Measurements from ENCODE around the gene NADK. TPM values are rescaled to one million over a fixed set of nuclear protein-coding genes. Genes with fewer than 3 reads are reported as not detected.
"Not testable (repeated sequence)": the region's sequence is repeated elsewhere in the genome, so short reads cannot be mapped to it uniquely, and the experiment has no call there.

NADK gene
- total and polyA plus RNA-seq, 2 donors (not counting 1 experiment from before 2014, with no cell fraction given), result 149 to 184 TPM

DNA sequence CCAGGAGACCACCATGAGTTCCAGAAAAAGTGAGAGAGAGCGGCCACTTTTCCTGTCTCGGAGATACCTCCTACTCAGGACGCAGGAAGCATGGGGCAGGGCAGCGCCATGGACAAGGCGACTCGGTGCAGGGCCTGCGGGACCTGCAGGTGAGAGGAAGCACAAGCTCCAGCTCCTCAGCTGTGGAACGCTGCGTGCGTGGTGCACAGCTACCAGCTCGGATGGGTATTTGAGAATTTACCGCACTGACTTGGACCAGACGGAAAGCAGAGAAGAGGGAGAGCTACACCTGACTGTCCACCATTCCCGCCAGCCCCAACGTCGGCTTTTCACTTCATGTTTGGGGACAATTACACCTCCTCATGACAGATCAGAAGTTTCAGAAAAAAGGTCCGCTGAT lies 45.9 kb downstream of the NADK start:
- H3K9ac ChIP-seq (ENCODE audit: low read length), result no peak overlapping the region
- Mint-ChIP-seq H3K27ac (no peak overlapping the region), H3K9me3 (ENCODE audit: insufficient read depth) (no peaks in the 10 kb centered on the region), H3K4me3 (no peak overlapping the region), H3K4me1 (no peaks in the 10 kb centered on the region), H3K27me3 (no peaks in the 10 kb centered on the region)
- 97% methylated on average over 13 of the region's 17 CpGs for WGBS (ENCODE audit: insufficient coverage)
- no peaks in the 10 kb centered on the region for H3K9me3 ChIP-seq (ENCODE audit: control extremely low read depth in 1 of 3, control insufficient read depth in 2 of 3, insufficient read depth in 1 of 3, low read length in 2 of 3)
- no peak overlapping the region for H3K4me2 ChIP-seq (replicated peaks; ENCODE audit: low read depth, low read length, poor library complexity, severe bottlenecking)
- H3K27ac ChIP-seq (ENCODE audit: low read length in 2 of 2), result no peak overlapping the region
- H3K4me3 ChIP-seq (ENCODE audit: control extremely low read depth in 1 of 5, extremely low read depth in 1 of 5, insufficient read depth in 1 of 5, low read depth in 2 of 5, low read length in 4 of 5), result no peak overlapping the region
- POLR2A ChIA-PET, result interaction anchor here (0.8 kb wide), 1 partner anchor 61 kb away, joined by 10 read pairs; no protein-coding TSS in a partner anchor
- H2AFZ ChIP-seq (ENCODE audit: insufficient read depth, low read depth, low read length, poor library complexity, severe bottlenecking), result no peak overlapping the region
- H3K79me2 ChIP-seq (ENCODE audit: control insufficient read depth, insufficient read depth, low read length), result peaks cover 14% of the 10 kb centered on the region
- DNase-seq (no peak), ATAC-seq (ENCODE audit: low read depth) (no peak)
- no peaks in the 10 kb centered on the region for H3K27me3 ChIP-seq (replicated peaks in 1 of 4; ENCODE audit: control extremely low read depth in 1 of 4, control insufficient read depth in 3 of 4, insufficient read depth in 4 of 4, low read length in 3 of 4)
- no peak for TF ChIP-seq EZH2 (IDR thresholded peaks at IDR 0.05; ENCODE audit: borderline replicate concordance, insufficient read depth, low read depth, low read length, poor library complexity, severe bottlenecking)
- H3K36me3 ChIP-seq (replicated peaks in 1 of 2; ENCODE audit: control extremely low read depth in 1 of 2, control insufficient read depth in 1 of 2, extremely low read depth in 1 of 2, insufficient read depth in 2 of 2, low read length in 1 of 2), result peaks cover 0 to 23% of the 10 kb centered on the region in 2 experiments
- intact Hi-C loops (cut with micrococcal nuclease), result no loop called here
- peaks cover 5 to 8% of the 10 kb centered on the region in 2 donors for H3K4me1 ChIP-seq (ENCODE audit: control insufficient read depth in 2 of 2, insufficient read depth in 2 of 2, low read length in 2 of 2)
- CTCF ChIA-PET, result no interaction called here
- H4K20me1 ChIP-seq (ENCODE audit: control insufficient read depth, insufficient read depth, low read length, poor library complexity, severe bottlenecking), result no peaks in the 10 kb centered on the region

DNA sequence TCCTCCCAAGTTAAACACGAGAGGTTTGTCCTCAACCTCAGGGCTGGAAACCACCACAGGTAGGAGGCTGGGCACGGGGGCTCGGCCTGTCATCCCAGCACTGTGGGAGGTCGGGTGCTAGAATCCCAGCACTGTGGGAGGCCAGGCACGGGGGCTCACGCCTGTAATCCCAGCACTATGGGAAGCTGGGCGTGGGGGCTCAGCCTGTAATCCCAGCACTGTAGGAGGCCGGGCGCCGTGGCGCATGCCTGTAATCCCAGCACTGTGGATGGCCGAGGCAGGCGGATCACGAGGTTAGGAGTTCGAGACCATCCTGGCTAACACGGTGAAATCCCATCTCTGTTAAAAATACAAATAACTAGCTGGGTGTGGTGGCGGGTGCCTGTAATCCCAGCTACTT lies 47.4 kb downstream of the NADK start:
- Histone ChIP-seq H3K36me3 (replicated peaks in 1 of 2; ENCODE audit: control extremely low read depth in 1 of 2, control insufficient read depth in 1 of 2, extremely low read depth in 1 of 2, insufficient read depth in 2 of 2, low read length in 1 of 2) (peaks cover 0 to 23% of the 10 kb centered on the region in 2 experiments), H3K9me3 (ENCODE audit: control extremely low read depth in 1 of 3, control insufficient read depth in 2 of 3, insufficient read depth in 1 of 3, low read length in 2 of 3) (no peaks in the 10 kb centered on the region), H3K27ac (ENCODE audit: low read length in 2 of 2) (no peak overlapping the region), H3K27me3 (replicated peaks in 1 of 4; ENCODE audit: control extremely low read depth in 1 of 4, control insufficient read depth in 3 of 4, insufficient read depth in 4 of 4, low read length in 3 of 4) (no peaks in the 10 kb centered on the region), H3K4me2 (replicated peaks; ENCODE audit: low read depth, low read length, poor library complexity, severe bottlenecking) (no peak overlapping the region), H3K4me1 (ENCODE audit: control insufficient read depth in 2 of 2, insufficient read depth in 2 of 2, low read length in 2 of 2) (peaks cover 5 to 8% of the 10 kb centered on the region in 2 donors), H3K79me2 (ENCODE audit: control insufficient read depth, insufficient read depth, low read length) (peaks cover 17% of the 10 kb centered on the region), H3K4me3 (ENCODE audit: control extremely low read depth in 1 of 5, extremely low read depth in 1 of 5, insufficient read depth in 1 of 5, low read depth in 2 of 5, low read length in 4 of 5) (no peak overlapping the region), H3K9ac (ENCODE audit: low read length) (no peak overlapping the region), H2AFZ (ENCODE audit: insufficient read depth, low read depth, low read length, poor library complexity, severe bottlenecking) (no peak overlapping the region), H4K20me1 (ENCODE audit: control insufficient read depth, insufficient read depth, low read length, poor library complexity, severe bottlenecking) (no peaks in the 10 kb centered on the region)
- Mint-ChIP-seq H3K4me1 (no peaks in the 10 kb centered on the region), H3K27ac (no peak overlapping the region), H3K27me3 (no peaks in the 10 kb centered on the region), H3K4me3 (no peak overlapping the region), H3K9me3 (ENCODE audit: insufficient read depth) (no peaks in the 10 kb centered on the region)
- intact Hi-C loops (cut with micrococcal nuclease), result no loop called here
- no peak for TF ChIP-seq EZH2 (IDR thresholded peaks at IDR 0.05; ENCODE audit: borderline replicate concordance, insufficient read depth, low read depth, low read length, poor library complexity, severe bottlenecking)
- TF ChIP-seq, protein P1, sequence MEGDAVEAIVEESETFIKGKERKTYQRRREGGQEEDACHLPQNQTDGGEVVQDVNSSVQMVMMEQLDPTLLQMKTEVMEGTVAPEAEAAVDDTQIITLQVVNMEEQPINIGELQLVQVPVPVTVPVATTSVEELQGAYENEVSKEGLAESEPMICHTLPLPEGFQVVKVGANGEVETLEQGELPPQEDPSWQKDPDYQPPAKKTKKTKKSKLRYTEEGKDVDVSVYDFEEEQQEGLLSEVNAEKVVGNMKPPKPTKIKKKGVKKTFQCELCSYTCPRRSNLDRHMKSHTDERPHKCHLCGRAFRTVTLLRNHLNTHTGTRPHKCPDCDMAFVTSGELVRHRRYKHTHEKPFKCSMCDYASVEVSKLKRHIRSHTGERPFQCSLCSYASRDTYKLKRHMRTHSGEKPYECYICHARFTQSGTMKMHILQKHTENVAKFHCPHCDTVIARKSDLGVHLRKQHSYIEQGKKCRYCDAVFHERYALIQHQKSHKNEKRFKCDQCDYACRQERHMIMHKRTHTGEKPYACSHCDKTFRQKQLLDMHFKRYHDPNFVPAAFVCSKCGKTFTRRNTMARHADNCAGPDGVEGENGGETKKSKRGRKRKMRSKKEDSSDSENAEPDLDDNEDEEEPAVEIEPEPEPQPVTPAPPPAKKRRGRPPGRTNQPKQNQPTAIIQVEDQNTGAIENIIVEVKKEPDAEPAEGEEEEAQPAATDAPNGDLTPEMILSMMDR (IDR thresholded peaks at IDR 0.05), result no peak
- WGBS (ENCODE audit: insufficient coverage), result 99% methylated on average over 13 of the region's 17 CpGs
- ATAC-seq (ENCODE audit: low read depth) (no peak), DNase-seq (no peak)
- POLR2A ChIA-PET, result no interaction called here
- CTCF ChIA-PET, result no interaction called here

DNA sequence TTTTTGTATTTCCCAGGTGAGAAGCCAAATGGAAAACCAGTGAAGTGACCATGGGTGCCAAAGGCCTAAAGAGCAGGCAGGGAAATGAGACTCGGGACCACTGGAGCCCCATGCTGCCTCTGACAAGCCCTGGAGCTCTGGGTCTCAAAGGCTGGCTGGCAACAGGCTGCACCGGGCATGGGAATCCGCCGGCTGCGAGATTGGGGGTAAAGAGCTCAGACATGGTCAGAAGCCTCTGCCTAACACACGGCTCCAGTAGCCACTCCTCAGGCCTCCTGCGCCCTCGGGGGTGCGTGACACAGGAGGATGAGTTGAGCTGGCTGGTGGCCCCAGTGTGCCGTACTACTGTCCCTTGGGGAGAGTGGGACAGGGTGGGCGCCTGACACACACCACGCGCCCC lies 48.0 kb downstream of the NADK start:
- H3K27ac ChIP-seq (ENCODE audit: low read length in 2 of 2); intact Hi-C loops (cut with micrococcal nuclease); H3K27me3 ChIP-seq (replicated peaks in 1 of 4; ENCODE audit: control extremely low read depth in 1 of 4, control insufficient read depth in 3 of 4, insufficient read depth in 4 of 4, low read length in 3 of 4); H3K9me3 Mint-ChIP-seq (ENCODE audit: insufficient read depth); H3K4me1 Mint-ChIP-seq; H3K9me3 ChIP-seq (ENCODE audit: control extremely low read depth in 1 of 3, control insufficient read depth in 2 of 3, insufficient read depth in 1 of 3, low read length in 2 of 3); DNase-seq; H4K20me1 ChIP-seq (ENCODE audit: control insufficient read depth, insufficient read depth, low read length, poor library complexity, severe bottlenecking); H2AFZ ChIP-seq (ENCODE audit: insufficient read depth, low read depth, low read length, poor library complexity, severe bottlenecking); H3K27me3 Mint-ChIP-seq; H3K4me1 ChIP-seq (ENCODE audit: control insufficient read depth in 2 of 2, insufficient read depth in 2 of 2, low read length in 2 of 2); ATAC-seq (ENCODE audit: low read depth); CTCF ChIA-PET; H3K4me2 ChIP-seq (replicated peaks; ENCODE audit: low read depth, low read length, poor library complexity, severe bottlenecking); H3K4me3 ChIP-seq (ENCODE audit: control extremely low read depth in 1 of 5, extremely low read depth in 1 of 5, insufficient read depth in 1 of 5, low read depth in 2 of 5, low read length in 4 of 5); H3K27ac Mint-ChIP-seq; H3K9ac ChIP-seq (ENCODE audit: low read length); POLR2A ChIA-PET; H3K4me3 Mint-ChIP-seq: not testable (repeated sequence)
- WGBS (ENCODE audit: insufficient coverage), result 100% methylated on average over 1 of the region's 13 CpGs
- Histone ChIP-seq H3K36me3 (replicated peaks in 1 of 2; ENCODE audit: control extremely low read depth in 1 of 2, control insufficient read depth in 1 of 2, extremely low read depth in 1 of 2, insufficient read depth in 2 of 2, low read length in 1 of 2) (peaks cover 0 to 23% of the 10 kb centered on the region in 2 experiments), H3K79me2 (ENCODE audit: control insufficient read depth, insufficient read depth, low read length) (peaks cover 17% of the 10 kb centered on the region)
